ENCODE data around the gene STAM.

Gene STAM

GRCh38 chr10:17751781-17752445 is 108.0 kb downstream of the STAM start, which contains the start of gene TMEM236:
TSS of gene TMEM236 (plus strand) at chr10:17752201. CDS start at chr10:17752296, 95 bp downstream.
- TF ChIP-seq SIN3A (IDR thresholded peaks at IDR 0.05; ENCODE audit: borderline replicate concordance, insufficient read depth, low read length) (no peak), REST (IDR thresholded peaks at IDR 0.05; ENCODE audit: insufficient read depth in 1 of 2, low read depth in 2 of 2, low read length in 2 of 2) (no peak), FOXP2 (optimal IDR thresholded peaks at IDR 0.05; ENCODE audit: borderline replicate concordance, extremely low read depth, extremely low read length, insufficient read depth) (no peak), POLR2AphosphoS5 (IDR thresholded peaks at IDR 0.05; ENCODE audit: low read depth, low read length) (no peak), TAF1 (IDR thresholded peaks at IDR 0.05; ENCODE audit: borderline replicate concordance, insufficient read depth, low read length) (no peak)

- no peak for TF ChIP-seq FOXP2 (optimal IDR thresholded peaks at IDR 0.05; ENCODE audit: borderline replicate concordance, extremely low read depth, extremely low read length, insufficient read depth)
- no peak for TF ChIP-seq POLR2AphosphoS5 (IDR thresholded peaks at IDR 0.05; ENCODE audit: low read depth, low read length)
- TF ChIP-seq REST (IDR thresholded peaks at IDR 0.05; ENCODE audit: insufficient read depth in 1 of 2, low read depth in 2 of 2, low read length in 2 of 2) = no peak
- TF ChIP-seq TAF1 (IDR thresholded peaks at IDR 0.05; ENCODE audit: borderline replicate concordance, insufficient read depth, low read length) = no peak
- TF ChIP-seq SIN3A (IDR thresholded peaks at IDR 0.05; ENCODE audit: borderline replicate concordance, insufficient read depth, low read length) = no peak
Measured at GRCh38 chr10:17756557-17757217, 112.7 kb downstream of the STAM start.

GRCh38 chr10:17758200-17758599 is 114.2 kb downstream of the STAM start:
- TF ChIP-seq TAF1 (IDR thresholded peaks at IDR 0.05; ENCODE audit: borderline replicate concordance, insufficient read depth, low read length) = no peak
- TF ChIP-seq SIN3A (IDR thresholded peaks at IDR 0.05; ENCODE audit: borderline replicate concordance, insufficient read depth, low read length) = no peak
- no peak for TF ChIP-seq REST (IDR thresholded peaks at IDR 0.05; ENCODE audit: insufficient read depth in 1 of 2, low read depth in 2 of 2, low read length in 2 of 2)
- TF ChIP-seq POLR2AphosphoS5 (IDR thresholded peaks at IDR 0.05; ENCODE audit: low read depth, low read length) = no peak
- TF ChIP-seq FOXP2 (optimal IDR thresholded peaks at IDR 0.05; ENCODE audit: borderline replicate concordance, extremely low read depth, extremely low read length, insufficient read depth) = no peak

- no peak for TF ChIP-seq POLR2AphosphoS5 (IDR thresholded peaks at IDR 0.05; ENCODE audit: low read depth, low read length)
- TF ChIP-seq SIN3A (IDR thresholded peaks at IDR 0.05; ENCODE audit: borderline replicate concordance, insufficient read depth, low read length) = no peak
- no peak for TF ChIP-seq REST (IDR thresholded peaks at IDR 0.05; ENCODE audit: insufficient read depth in 1 of 2, low read depth in 2 of 2, low read length in 2 of 2)
- no peak for TF ChIP-seq FOXP2 (optimal IDR thresholded peaks at IDR 0.05; ENCODE audit: borderline replicate concordance, extremely low read depth, extremely low read length, insufficient read depth)
- TF ChIP-seq TAF1 (IDR thresholded peaks at IDR 0.05; ENCODE audit: borderline replicate concordance, insufficient read depth, low read length) = no peak
Measured at GRCh38 chr10:17758896-17759295, 114.9 kb downstream of the STAM start.

Measured in PFSK-1 (cell line).